A673 (cell line): ENCODE data around the gene LRP2.

Experiments used
- EZH2 ChIP-seq: fragments of 200-600 bp; sonication (generic); IDR thresholded peaks from 2 replicates; pipeline ENCODE4 v1.6.1; 2017; ENCODE audit warnings: borderline replicate concordance, low read depth, mild to moderate bottlenecking, mixed read lengths, antibody characterized with exemption, low read length; ENCODE audit not compliant: poor library complexity, severe bottlenecking
- TF ChIP-seq, protein P1 (sequence below): fragments of 300-800, 200-600 bp; sonication (generic); conservative IDR thresholded peaks from 2 replicates; pipeline ENCODE4 v1.5.1; 2017; ENCODE audit warnings: low read depth, mild to moderate bottlenecking, antibody characterized with exemption, low read length, moderate library complexity, mixed read lengths

DNA sequence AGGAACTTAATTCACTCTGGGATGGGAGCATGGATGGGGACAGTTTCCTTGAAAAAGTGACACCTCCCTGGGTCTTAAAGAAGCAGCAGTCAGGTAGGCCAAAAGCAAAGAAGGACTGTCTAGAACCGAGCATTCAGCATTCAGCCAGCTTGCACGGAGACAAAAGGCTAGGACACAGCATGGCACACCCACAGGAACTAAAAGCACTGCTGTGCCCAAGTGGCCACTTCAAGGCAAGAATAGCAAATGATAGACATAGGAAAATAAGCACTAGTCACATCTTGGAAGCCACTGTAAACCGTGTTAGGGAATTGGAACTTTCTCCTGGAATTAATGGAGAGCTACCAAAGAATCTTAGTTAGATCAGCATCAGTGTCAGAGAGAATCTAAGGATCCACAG is 47.0 kb downstream of the LRP2 start:
- TF ChIP-seq, protein P1, sequence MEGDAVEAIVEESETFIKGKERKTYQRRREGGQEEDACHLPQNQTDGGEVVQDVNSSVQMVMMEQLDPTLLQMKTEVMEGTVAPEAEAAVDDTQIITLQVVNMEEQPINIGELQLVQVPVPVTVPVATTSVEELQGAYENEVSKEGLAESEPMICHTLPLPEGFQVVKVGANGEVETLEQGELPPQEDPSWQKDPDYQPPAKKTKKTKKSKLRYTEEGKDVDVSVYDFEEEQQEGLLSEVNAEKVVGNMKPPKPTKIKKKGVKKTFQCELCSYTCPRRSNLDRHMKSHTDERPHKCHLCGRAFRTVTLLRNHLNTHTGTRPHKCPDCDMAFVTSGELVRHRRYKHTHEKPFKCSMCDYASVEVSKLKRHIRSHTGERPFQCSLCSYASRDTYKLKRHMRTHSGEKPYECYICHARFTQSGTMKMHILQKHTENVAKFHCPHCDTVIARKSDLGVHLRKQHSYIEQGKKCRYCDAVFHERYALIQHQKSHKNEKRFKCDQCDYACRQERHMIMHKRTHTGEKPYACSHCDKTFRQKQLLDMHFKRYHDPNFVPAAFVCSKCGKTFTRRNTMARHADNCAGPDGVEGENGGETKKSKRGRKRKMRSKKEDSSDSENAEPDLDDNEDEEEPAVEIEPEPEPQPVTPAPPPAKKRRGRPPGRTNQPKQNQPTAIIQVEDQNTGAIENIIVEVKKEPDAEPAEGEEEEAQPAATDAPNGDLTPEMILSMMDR: no peak
- no peak for TF ChIP-seq EZH2
